ENCODE measurements around the gene HTT. TPM values are rescaled to one million over a fixed set of nuclear protein-coding genes. Genes with fewer than 3 reads are reported as not detected.

Gene HTT
- total and polyA plus RNA-seq, 9 donors, result 13.3 to 63.2 (median 38.6) TPM

GRCh38 chr4:3112609-3113469 is 38.4 kb downstream of the HTT start:
- no peak for TF ChIP-seq POLR2A (IDR thresholded peaks at IDR 0.05)
- TF ChIP-seq, protein P1, sequence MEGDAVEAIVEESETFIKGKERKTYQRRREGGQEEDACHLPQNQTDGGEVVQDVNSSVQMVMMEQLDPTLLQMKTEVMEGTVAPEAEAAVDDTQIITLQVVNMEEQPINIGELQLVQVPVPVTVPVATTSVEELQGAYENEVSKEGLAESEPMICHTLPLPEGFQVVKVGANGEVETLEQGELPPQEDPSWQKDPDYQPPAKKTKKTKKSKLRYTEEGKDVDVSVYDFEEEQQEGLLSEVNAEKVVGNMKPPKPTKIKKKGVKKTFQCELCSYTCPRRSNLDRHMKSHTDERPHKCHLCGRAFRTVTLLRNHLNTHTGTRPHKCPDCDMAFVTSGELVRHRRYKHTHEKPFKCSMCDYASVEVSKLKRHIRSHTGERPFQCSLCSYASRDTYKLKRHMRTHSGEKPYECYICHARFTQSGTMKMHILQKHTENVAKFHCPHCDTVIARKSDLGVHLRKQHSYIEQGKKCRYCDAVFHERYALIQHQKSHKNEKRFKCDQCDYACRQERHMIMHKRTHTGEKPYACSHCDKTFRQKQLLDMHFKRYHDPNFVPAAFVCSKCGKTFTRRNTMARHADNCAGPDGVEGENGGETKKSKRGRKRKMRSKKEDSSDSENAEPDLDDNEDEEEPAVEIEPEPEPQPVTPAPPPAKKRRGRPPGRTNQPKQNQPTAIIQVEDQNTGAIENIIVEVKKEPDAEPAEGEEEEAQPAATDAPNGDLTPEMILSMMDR (IDR thresholded peaks at IDR 0.05), result no peak
- no peak for TF ChIP-seq EP300 (IDR thresholded peaks at IDR 0.05)
- WGBS, 3 donors, result 45 to 54% (median 49%) methylated on average over 5 of the region's 5 CpGs
- peak overlapping the region in 1 of 2 donors; percentile 57 for H3K27ac ChIP-seq
- H3K4me1 ChIP-seq (ENCODE audit: insufficient read depth), result peaks cover 30% of the 10 kb centered on the region
- H3K9me3 ChIP-seq, result no peaks in the 10 kb centered on the region
- no peaks in the 10 kb centered on the region for H3K27me3 ChIP-seq
- H3K4me3 ChIP-seq, result no peak overlapping the region
- no peak for DNase-seq
- intact Hi-C loops (cut with DNase I), result no loop called here
- no peaks in the 10 kb centered on the region for H3K36me3 ChIP-seq

DNA sequence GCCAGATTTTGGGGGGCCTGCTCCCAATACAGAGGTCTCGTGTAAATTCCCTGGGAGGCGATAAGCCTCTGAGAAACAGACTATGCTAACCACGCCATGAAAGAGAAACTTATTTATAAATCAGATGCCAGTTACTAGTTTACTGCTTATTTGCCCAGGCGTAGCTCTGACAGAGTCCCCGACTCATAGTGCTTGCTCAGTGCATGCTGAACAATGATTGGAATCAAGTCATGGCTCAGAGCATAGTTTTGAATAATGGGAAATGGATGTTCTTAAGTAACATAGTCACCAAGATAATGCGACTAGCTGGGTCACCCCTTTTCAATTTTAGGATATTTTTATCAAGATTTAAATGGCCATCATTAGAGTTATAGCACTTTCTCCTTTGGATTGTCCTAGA is 39.9 kb downstream of the HTT start:
- TF ChIP-seq EP300 (IDR thresholded peaks at IDR 0.05) (no peak), POLR2A (IDR thresholded peaks at IDR 0.05) (no peak)
- TF ChIP-seq, protein P1 (IDR thresholded peaks at IDR 0.05), result no peak
- peaks cover 29% of the 10 kb centered on the region for H3K4me1 ChIP-seq (ENCODE audit: insufficient read depth)
- no peaks in the 10 kb centered on the region for H3K27me3 ChIP-seq
- H3K9me3 ChIP-seq, result no peaks in the 10 kb centered on the region
- H3K36me3 ChIP-seq, result no peaks in the 10 kb centered on the region
- DNase-seq, result no peak
- WGBS, 3 donors, result 96 to 98% (median 97%) methylated on average over 6 of the region's 6 CpGs
- intact Hi-C loops (cut with DNase I), result no loop called here
- no peak overlapping the region for H3K27ac ChIP-seq
- H3K4me3 ChIP-seq, result no peak overlapping the region

DNA sequence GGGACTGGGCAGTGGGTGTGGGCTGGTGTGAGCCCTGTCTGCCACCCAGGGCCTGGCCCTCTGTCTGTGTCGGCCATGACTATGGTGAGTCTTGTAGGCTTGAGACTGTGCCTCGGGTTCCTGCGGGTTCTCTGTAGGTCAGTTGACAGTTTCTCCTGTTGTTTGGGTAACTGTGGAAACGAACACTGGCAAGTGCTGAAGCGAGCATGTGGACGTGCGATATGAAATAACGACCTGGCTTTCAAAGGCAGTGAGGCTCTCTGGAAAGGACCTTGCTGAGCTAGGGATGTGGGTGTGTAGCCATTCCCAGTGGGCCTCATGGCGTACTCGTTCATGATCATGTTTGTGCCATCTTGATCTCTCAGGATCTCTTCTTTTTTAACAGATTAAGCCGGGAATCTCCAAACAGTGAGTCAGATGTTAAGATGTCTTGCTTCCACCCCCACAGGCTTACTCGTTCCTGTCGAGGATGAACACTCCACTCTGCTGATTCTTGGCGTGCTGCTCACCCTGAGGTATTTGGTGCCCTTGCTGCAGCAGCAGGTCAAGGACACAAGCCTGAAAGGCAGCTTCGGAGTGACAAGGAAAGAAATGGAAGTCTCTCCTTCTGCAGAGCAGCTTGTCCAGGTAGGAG is 41.3 kb downstream of the HTT start:
- TF ChIP-seq POLR2A (IDR thresholded peaks at IDR 0.05), result no peak
- TF ChIP-seq, protein P1 (IDR thresholded peaks at IDR 0.05), result no peak
- TF ChIP-seq EP300 (IDR thresholded peaks at IDR 0.05), result no peak
- H3K36me3 ChIP-seq, result no peaks in the 10 kb centered on the region
- DNase-seq, result no peak
- WGBS, 3 donors, result 49 to 63% (median 52%) methylated on average over 15 of the region's 15 CpGs
- no peaks in the 10 kb centered on the region for H3K27me3 ChIP-seq
- H3K4me1 ChIP-seq (ENCODE audit: insufficient read depth), result peaks cover 29% of the 10 kb centered on the region
- no peak overlapping the region for H3K4me3 ChIP-seq
- intact Hi-C loops (cut with DNase I), result no loop called here
- no peaks in the 10 kb centered on the region for H3K9me3 ChIP-seq
- H3K27ac ChIP-seq, result no peak overlapping the region

GRCh38 chr4:3116955-3117354 is 42.5 kb downstream of the HTT start:
- Histone ChIP-seq H3K36me3 (no peaks in the 10 kb centered on the region), H3K4me1 (ENCODE audit: insufficient read depth) (peaks cover 26% of the 10 kb centered on the region), H3K4me3 (no peak overlapping the region), H3K27me3 (no peaks in the 10 kb centered on the region), H3K9me3 (no peaks in the 10 kb centered on the region), H3K27ac (no peak overlapping the region)
- DNase-seq, result no peak
- TF ChIP-seq EP300 (IDR thresholded peaks at IDR 0.05) (no peak), POLR2A (IDR thresholded peaks at IDR 0.05) (no peak)
- TF ChIP-seq, protein P1 (IDR thresholded peaks at IDR 0.05), result no peak
- intact Hi-C loops (cut with DNase I), result no loop called here
- 42 to 56% (median 46%) methylated on average over 2 of the region's 2 CpGs for WGBS, 3 donors
